HuH-7 (cell line): ENCODE results near the gene OXER1.

Source experiments
- DNase-seq: peaks from one replicate; pipeline ENCODE4 v3.0.0; 2011; ENCODE audit warnings: low spot score

The OXER1 gene

GRCh38 chr2:42764096-42764495 lies at the start of gene OXER1:
TSS of gene OXER1 (minus strand) at chr2:42764135. CDS start at chr2:42764062, 73 bp downstream.
- no peak for DNase-seq

GRCh38 chr2:42812899-42813479 lies 49.1 kb upstream of the OXER1 start:
- no peak for DNase-seq

GRCh38 chr2:42810971-42811811 lies 47.3 kb upstream of the OXER1 start:
- peak; percentile 55 for DNase-seq

- peak; percentile 71 for DNase-seq
Measured at GRCh38 chr2:42810121-42810970, 46.4 kb upstream of the OXER1 start.

- peak; percentile 35 for DNase-seq
Measured at GRCh38 chr2:42809819-42810120, 45.8 kb upstream of the OXER1 start.

GRCh38 chr2:42809131-42809818 lies 45.3 kb upstream of the OXER1 start:
- DNase-seq = no peak

GRCh38 chr2:42808301-42808700 lies 44.4 kb upstream of the OXER1 start:
- DNase-seq = no peak

GRCh38 chr2:42806786-42807185 lies 42.9 kb upstream of the OXER1 start:
- no peak for DNase-seq

- no peak for DNase-seq
Measured at GRCh38 chr2:42804891-42805290, 41.0 kb upstream of the OXER1 start.

- no peak for DNase-seq
Measured at GRCh38 chr2:42804338-42804737, 40.4 kb upstream of the OXER1 start.

GRCh38 chr2:42802150-42802549 lies 38.2 kb upstream of the OXER1 start:
- no peak for DNase-seq

- DNase-seq = no peak
Measured at GRCh38 chr2:42801381-42801780, 37.4 kb upstream of the OXER1 start.

GRCh38 chr2:42800981-42801380 lies 37.0 kb upstream of the OXER1 start:
- DNase-seq = no peak

- no peak for DNase-seq
Measured at GRCh38 chr2:42800461-42800962, 36.6 kb upstream of the OXER1 start.

GRCh38 chr2:42799881-42800280 lies 35.9 kb upstream of the OXER1 start:
- DNase-seq = no peak

GRCh38 chr2:42797281-42797680 lies 33.3 kb upstream of the OXER1 start:
- DNase-seq = no peak

GRCh38 chr2:42796427-42797248 lies 32.7 kb upstream of the OXER1 start:
- DNase-seq = no peak

- no peak for DNase-seq
Measured at GRCh38 chr2:42795841-42796301, 31.9 kb upstream of the OXER1 start.

- no peak for DNase-seq
Measured at GRCh38 chr2:42795275-42795674, 31.3 kb upstream of the OXER1 start.

GRCh38 chr2:42794271-42795046 lies 30.5 kb upstream of the OXER1 start:
- peak; percentile 78 for DNase-seq
